Stimulated activated CD4-positive, alpha-beta T cell treated with anti-CD3 and anti-CD28 coated beads, Interleukin-2, amount 100 ng/mL, for 4 hours (primary cell): ENCODE results near the gene PRDM9.
"Not testable (repeated sequence)": the region's sequence is repeated elsewhere in the genome, so short reads cannot be mapped to it uniquely, and the experiment has no call there.

Experiments used
- DNase-seq: peaks from one replicate; pipeline ENCODE4 v3.0.0-alpha.2; 2020; ENCODE audit warnings: low read depth

PRDM9 gene

DNA sequence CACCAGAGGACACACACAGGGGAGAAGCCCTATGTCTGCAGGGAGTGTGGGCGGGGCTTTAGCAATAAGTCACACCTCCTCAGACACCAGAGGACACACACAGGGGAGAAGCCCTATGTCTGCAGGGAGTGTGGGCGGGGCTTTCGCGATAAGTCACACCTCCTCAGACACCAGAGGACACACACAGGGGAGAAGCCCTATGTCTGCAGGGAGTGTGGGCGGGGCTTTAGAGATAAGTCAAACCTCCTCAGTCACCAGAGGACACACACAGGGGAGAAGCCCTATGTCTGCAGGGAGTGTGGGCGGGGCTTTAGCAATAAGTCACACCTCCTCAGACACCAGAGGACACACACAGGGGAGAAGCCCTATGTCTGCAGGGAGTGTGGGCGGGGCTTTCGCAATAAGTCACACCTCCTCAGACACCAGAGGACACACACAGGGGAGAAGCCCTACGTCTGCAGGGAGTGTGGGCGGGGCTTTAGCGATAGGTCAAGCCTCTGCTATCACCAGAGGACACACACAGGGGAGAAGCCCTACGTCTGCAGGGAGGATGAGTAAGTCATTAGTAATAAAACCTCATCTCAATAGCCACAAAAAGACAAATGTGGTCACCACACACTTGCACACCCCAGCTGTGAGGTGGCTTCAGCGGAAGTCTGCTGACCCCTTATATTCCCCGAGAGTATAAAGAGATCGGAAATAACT is 20.0 kb downstream of the PRDM9 start:
- not testable (repeated sequence) for DNase-seq

DNA sequence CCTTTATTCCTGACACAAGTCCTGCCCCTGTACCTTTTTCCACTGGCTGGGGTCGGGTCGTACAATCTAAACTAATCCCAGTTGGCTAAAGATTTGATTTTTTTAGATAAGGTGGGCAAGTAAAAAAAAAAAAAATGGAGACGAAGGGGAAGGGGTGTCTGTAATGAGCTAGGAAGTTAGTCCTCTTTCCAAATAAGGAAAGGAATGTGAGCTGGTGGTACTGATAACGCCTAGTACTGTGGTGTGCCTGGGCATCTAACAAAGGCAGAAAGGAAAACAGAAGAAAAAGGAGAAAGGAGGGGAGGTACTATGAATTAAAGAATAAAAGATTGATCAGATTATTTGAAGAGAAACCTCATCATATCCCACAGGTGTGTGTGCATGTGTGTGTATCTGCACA is 21.3 kb downstream of the PRDM9 start:
- no peak for DNase-seq

GRCh38 chr5:23530571-23530970 is 23.2 kb downstream of the PRDM9 start:
- no peak for DNase-seq

GRCh38 chr5:23571059-23571458 is 63.6 kb downstream of the PRDM9 start:
- no peak for DNase-seq
